Activated CD4-positive, alpha-beta T cell treated with anti-CD3 and anti-CD28 coated beads, Interleukin-2, Interleukin-4, amounts not matched to agents 100 ng/mL and 50 ng/mL, durations not matched to agents 16 hours and 8 hours (primary cell): ENCODE data around the gene ZNF438.
"Not testable (repeated sequence)": the region's sequence is repeated elsewhere in the genome, so short reads cannot be mapped to it uniquely, and the experiment has no call there.

Source experiments
- DNase-seq: peaks from one replicate; pipeline ENCODE4 v3.0.0-alpha.2; 2020; ENCODE audit warnings: low spot score

ZNF438 gene

DNA sequence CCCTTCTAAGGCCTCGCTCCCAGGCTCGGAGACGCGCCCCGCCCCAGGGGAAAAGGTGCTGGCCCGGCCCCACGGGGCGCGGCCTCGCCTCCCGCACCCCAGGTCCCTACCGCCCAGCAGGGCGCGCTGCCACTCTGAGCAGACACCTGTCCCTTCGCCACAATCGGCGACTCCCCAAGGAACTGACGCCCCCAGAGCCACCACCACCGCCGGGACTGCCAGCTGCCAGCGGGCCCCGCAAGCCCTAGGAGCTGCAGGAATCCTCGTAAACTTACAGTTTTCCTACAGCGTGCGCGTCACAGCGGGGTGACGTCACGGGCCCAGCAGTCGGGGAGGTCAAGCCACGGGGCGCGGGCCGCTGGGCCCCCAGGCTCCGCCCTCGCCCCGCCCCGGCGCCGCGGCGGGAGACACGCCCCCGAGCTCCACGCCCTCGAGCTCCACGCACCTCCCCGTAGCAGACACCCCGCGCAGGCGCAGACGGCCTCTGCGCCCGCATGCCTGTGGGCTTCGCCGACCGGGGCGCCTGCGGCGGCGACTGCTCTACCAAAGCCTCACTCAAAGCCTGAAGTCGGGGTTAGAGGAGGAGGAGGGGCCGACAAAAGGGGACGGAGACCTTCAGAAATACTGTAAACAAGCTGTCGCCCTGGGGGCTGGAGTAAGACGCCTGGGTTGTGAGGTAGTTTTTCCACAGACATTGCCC, at the start of gene ZNF438:
Gene ZNF438 (minus strand): TSS at position 308 of the 700 bp plus-strand sequence. CDS start 154,831 bp downstream, outside the sequence.
- peak; percentile 95 for DNase-seq

- no peak for DNase-seq
These were observed 44.9 kb upstream of the ZNF438 start for GRCh38 chr10:31076610-31076988.

DNA sequence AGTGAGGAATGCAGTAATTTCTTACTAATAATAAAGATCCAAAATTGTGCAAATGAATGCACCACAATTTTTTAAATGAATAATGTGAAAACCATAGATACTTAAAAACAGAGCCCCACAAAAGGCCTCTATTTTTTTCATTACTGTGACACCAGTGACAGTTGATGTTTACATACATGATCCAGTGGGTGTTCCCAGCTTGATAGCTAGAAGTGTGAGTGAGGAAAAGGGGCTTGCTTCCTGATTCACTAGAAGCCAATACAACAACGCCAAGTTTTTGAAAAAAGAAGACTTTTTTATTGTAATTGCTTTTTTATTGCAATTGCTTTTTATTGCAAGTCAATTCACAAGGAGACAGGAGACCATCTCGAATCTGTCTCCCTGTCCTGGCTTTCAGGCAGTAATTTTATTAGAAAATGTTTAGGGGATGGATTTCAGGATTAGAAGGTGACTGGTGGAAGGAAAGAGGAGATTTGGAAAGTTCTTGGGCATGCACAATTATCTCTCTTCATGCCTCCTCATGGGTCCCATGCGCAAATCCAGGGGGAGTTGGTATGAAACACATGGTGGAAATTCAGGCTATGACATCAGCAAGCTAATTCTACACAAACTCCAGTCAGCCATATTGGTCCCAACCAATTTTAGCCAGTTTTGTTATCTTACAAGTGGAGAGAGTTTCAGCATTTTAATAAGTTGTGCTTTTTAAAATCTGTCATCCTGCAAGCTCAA, 44.4 kb upstream of the ZNF438 start:
- DNase-seq, result no peak

DNA sequence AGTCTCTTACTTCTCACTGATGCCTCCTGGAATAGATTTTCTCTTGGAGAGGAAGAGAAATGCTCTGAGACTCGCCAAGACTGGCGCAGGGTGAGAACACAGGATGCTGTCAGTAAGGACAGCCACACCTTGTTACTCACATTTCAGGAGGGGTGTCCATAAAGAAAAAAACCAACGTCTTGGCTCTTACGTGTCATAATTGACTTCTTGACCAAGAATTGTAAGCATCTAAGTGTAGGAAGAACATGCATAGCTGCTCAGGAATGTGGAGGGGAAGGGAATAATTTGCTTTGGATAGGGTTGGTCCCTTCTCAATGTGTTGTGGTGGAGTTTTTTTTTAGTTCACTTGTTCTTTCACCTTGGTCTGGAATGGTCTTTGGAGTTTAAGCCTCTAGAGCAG, 43.8 kb upstream of the ZNF438 start:
- DNase-seq, result no peak

DNA sequence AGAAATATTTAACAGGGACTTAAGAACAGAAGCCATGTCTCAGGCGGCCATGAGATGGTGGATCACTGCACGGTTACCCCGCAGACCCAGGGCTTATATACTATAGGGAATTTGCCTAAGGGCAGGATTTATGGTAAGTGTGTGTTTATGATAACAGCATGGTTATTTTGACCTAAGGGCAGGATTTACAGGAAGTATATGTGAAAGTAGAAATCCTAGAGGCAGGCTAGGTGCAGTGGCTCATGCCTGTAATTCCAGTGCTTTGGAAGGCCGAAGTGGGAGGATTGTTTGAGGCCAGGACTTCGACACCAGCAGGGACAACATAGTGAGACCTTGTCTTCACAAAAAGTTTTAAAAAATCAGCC, 43.0 kb upstream of the ZNF438 start:
- DNase-seq, result no peak

- DNase-seq, result no peak
These were observed 42.5 kb upstream of the ZNF438 start for GRCh38 chr10:31073996-31074721.

DNA sequence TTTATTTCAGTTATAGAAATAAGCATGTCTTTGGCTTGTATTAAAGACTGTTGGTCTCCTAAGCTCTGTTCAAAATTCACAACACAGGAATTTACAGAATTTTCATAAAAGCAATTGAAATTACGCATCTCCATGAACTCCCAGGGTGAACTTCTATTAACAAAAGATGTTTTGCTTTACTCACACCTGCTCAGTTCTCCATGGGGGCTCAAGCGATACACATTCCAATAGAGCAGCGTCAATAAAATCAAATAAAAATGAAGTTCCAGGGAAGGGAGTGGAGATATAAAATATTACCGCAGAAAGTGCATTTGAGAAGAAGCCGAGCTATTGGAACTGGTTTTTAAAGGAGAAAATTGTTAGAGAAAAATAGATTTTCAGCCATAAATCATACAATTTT, 41.5 kb upstream of the ZNF438 start:
- DNase-seq, result no peak

- no peak for DNase-seq
These were observed 40.8 kb upstream of the ZNF438 start for GRCh38 chr10:31072451-31072850.

DNA sequence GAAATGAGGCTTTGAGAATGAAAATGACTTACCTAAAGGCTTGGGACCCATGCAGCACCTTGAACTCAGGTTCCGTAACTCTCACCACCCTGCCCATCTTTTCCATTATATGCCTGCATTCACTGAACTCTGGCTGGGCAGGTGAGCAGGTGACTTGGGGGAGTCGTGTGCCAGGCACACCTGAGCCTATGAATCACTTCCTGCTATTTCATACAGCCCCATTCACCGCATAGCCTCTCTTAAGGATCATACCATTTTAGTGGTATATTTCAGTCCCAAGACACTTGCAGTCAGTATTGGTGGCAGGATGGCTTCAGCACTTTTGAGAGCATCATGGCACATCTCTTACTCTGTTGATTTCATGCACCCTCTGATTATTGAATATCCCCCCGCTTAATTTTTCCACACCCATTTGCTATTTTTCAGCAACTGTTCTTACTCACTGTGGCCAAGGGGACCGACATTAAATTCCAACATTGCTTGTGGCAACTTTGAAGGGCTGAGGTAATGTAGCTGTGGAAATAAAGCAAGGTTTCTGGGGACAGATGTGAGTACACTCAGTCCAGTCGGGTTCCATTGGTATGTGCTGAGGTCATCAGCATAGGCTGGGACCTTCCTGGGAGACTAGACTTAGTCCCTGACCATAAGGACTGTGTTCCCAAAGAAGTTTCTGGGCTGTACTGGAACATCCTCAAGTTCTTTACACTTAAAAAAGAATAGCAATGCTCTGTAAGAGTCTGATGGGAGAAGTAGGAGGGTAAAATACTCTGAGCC, 39.8 kb upstream of the ZNF438 start:
- DNase-seq, result no peak

- no peak for DNase-seq
These were observed 39.0 kb upstream of the ZNF438 start for GRCh38 chr10:31070691-31071090.

GRCh38 chr10:31070025-31070424, 38.4 kb upstream of the ZNF438 start:
- DNase-seq, result no peak

- DNase-seq, result no peak
These were observed 37.7 kb upstream of the ZNF438 start for GRCh38 chr10:31069411-31069810.

DNA sequence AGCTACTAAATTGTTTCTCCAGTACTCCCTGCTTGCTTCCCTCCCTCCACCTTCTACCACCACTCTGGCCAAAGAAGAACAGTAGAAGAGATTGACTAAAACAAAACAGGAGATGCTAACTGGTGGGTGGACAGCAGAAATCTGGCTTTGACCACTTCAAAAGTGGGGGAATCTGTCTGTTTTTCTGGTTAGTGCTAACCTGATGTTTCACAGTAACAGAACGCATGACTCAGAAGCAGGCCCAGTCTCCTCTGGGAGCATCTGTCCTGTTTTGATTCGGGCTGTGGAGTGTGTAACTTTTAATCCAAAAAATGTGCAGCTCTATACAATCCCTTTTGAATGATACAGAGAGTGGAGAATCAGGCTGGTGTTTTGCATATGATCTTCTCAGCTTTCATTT, 32.7 kb upstream of the ZNF438 start:
- no peak for DNase-seq

GRCh38 chr10:31063841-31064240, 32.2 kb upstream of the ZNF438 start:
- no peak for DNase-seq

- no peak for DNase-seq
These were observed 31.2 kb upstream of the ZNF438 start for GRCh38 chr10:31062856-31063255.

- no peak for DNase-seq
These were observed 30.3 kb upstream of the ZNF438 start for GRCh38 chr10:31061941-31062340.

- no peak for DNase-seq
These were observed 27.4 kb upstream of the ZNF438 start for GRCh38 chr10:31058795-31059703.

GRCh38 chr10:31056678-31057077, 25.0 kb upstream of the ZNF438 start:
- DNase-seq, result not testable (repeated sequence)

DNA sequence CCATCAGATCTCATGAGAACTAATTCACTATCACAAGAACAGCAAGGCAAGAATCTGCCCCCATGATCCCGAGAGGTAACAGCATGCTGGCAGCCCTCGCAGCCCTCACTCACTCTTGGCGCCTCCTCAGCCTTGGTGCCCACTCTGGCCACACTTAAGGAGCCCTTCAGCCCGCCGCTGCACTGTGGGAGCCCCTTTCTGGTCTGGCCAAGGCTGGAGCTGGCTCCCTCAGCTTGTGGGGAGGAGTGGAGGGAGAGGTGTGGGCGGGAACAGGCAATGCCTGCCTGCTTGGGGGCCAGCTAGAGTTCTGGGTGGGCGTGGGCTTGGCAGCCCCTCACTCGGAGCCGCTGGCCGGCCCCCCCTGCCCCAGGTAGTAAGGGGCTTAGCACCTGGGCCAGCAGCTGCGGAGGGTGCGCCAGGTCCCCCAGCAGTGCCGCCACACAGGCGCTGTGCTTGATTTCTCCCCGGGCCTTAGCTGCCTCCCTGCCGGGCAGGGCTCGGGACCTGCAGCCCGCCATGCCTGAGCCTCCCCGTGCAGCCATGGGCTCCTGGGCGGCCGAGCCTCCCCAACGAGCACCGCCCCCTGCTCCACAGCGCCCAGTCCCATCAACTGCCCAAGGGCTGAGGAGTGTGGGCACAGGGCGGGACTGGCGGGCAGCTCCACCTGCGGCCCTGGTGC, 24.0 kb upstream of the ZNF438 start:
- DNase-seq, result no peak

- DNase-seq, result no peak
These were observed 20.0 kb upstream of the ZNF438 start for GRCh38 chr10:31051703-31052102.

DNA sequence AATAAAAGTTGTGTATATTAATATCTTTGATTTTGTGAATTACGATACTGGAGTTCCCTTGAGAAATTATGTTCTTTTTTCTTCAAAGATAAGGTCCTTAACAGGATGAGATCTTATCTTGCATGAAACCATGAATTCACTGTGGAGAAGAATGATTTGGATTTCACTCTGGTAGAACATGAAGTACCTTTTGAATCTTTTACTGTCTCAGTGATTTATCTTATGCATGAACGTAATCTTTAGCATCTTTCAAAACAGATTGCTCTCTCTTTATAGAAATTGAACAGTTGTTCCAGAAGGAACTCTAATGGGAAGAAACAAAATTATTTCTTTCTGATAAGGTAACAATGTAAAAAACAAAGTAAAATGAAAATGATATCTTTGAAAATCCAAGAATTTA, 11.0 kb upstream of the ZNF438 start:
- no peak for DNase-seq
